ENCODE measurements around the gene KCNMB2. TPM values are rescaled to one million over a fixed set of nuclear protein-coding genes. Genes with fewer than 3 reads are reported as not detected.

KCNMB2 gene
- total RNA-seq, 1 experiment from 2014 or later: not detected

GRCh38 chr3:178673529-178673928 lies 137.3 kb downstream of the KCNMB2 start:
- DNase-seq (ENCODE audit: low spot score): no peak
- no peaks in the 10 kb centered on the region for H3K36me3 ChIP-seq (ENCODE audit: insufficient read depth, low read length, poor library complexity, severe bottlenecking)
- no peaks in the 10 kb centered on the region for H3K9me3 ChIP-seq (ENCODE audit: low read depth, low read length, poor library complexity, severe bottlenecking)
- POLR2A ChIA-PET (ENCODE audit: low non-redundant PET): no interaction called here
- TF ChIP-seq EZH2 (IDR thresholded peaks at IDR 0.05; ENCODE audit: borderline replicate concordance, low read depth, low read length, poor library complexity, severe bottlenecking): no peak
- TF ChIP-seq, protein P1, sequence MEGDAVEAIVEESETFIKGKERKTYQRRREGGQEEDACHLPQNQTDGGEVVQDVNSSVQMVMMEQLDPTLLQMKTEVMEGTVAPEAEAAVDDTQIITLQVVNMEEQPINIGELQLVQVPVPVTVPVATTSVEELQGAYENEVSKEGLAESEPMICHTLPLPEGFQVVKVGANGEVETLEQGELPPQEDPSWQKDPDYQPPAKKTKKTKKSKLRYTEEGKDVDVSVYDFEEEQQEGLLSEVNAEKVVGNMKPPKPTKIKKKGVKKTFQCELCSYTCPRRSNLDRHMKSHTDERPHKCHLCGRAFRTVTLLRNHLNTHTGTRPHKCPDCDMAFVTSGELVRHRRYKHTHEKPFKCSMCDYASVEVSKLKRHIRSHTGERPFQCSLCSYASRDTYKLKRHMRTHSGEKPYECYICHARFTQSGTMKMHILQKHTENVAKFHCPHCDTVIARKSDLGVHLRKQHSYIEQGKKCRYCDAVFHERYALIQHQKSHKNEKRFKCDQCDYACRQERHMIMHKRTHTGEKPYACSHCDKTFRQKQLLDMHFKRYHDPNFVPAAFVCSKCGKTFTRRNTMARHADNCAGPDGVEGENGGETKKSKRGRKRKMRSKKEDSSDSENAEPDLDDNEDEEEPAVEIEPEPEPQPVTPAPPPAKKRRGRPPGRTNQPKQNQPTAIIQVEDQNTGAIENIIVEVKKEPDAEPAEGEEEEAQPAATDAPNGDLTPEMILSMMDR (conservative IDR thresholded peaks at IDR 0.05; ENCODE audit: low read depth, low read length): no peak
- intact Hi-C loops (cut with micrococcal nuclease; ENCODE audit: unreplicated experiment): no loop called here
- no TSS peak for BruUV-seq (replicated peaks)
- H3K27ac ChIP-seq (ENCODE audit: low read depth, low read length, poor library complexity, severe bottlenecking): no peak overlapping the region
- H3K27me3 ChIP-seq (replicated peaks; ENCODE audit: insufficient read depth, low read depth, low read length, poor library complexity): no peaks in the 10 kb centered on the region
- CTCF ChIA-PET: no interaction called here
- H3K4me1 ChIP-seq (ENCODE audit: insufficient read depth, low read length, poor library complexity, severe bottlenecking): no peaks in the 10 kb centered on the region
- H3K4me3 ChIP-seq (ENCODE audit: low read depth, low read length, poor library complexity, severe bottlenecking): no peak overlapping the region

GRCh38 chr3:178676077-178676476 lies 139.8 kb downstream of the KCNMB2 start:
- CTCF ChIA-PET: no interaction called here
- no peak for TF ChIP-seq EZH2 (IDR thresholded peaks at IDR 0.05; ENCODE audit: borderline replicate concordance, low read depth, low read length, poor library complexity, severe bottlenecking)
- TF ChIP-seq, protein P1 (conservative IDR thresholded peaks at IDR 0.05; ENCODE audit: low read depth, low read length): no peak
- H3K27ac ChIP-seq (ENCODE audit: low read depth, low read length, poor library complexity, severe bottlenecking): no peak overlapping the region
- no peaks in the 10 kb centered on the region for H3K4me1 ChIP-seq (ENCODE audit: insufficient read depth, low read length, poor library complexity, severe bottlenecking)
- H3K9me3 ChIP-seq (ENCODE audit: low read depth, low read length, poor library complexity, severe bottlenecking): no peaks in the 10 kb centered on the region
- intact Hi-C loops (cut with micrococcal nuclease; ENCODE audit: unreplicated experiment): no loop called here
- BruUV-seq (replicated peaks): no TSS peak
- no peak overlapping the region for H3K4me3 ChIP-seq (ENCODE audit: low read depth, low read length, poor library complexity, severe bottlenecking)
- no peaks in the 10 kb centered on the region for H3K27me3 ChIP-seq (replicated peaks; ENCODE audit: insufficient read depth, low read depth, low read length, poor library complexity)
- DNase-seq (ENCODE audit: low spot score): no peak
- H3K36me3 ChIP-seq (ENCODE audit: insufficient read depth, low read length, poor library complexity, severe bottlenecking): no peaks in the 10 kb centered on the region
- POLR2A ChIA-PET (ENCODE audit: low non-redundant PET): no interaction called here

GRCh38 chr3:178676942-178677790 lies 140.9 kb downstream of the KCNMB2 start:
- H3K4me3 ChIP-seq (ENCODE audit: low read depth, low read length, poor library complexity, severe bottlenecking): no peak overlapping the region
- no TSS peak for BruUV-seq (replicated peaks)
- ChIA-PET CTCF (no interaction called here), POLR2A (ENCODE audit: low non-redundant PET) (no interaction called here)
- TF ChIP-seq, protein P1 (conservative IDR thresholded peaks at IDR 0.05; ENCODE audit: low read depth, low read length): no peak
- TF ChIP-seq EZH2 (IDR thresholded peaks at IDR 0.05; ENCODE audit: borderline replicate concordance, low read depth, low read length, poor library complexity, severe bottlenecking): no peak
- H3K36me3 ChIP-seq (ENCODE audit: insufficient read depth, low read length, poor library complexity, severe bottlenecking): no peaks in the 10 kb centered on the region
- no peaks in the 10 kb centered on the region for H3K9me3 ChIP-seq (ENCODE audit: low read depth, low read length, poor library complexity, severe bottlenecking)
- intact Hi-C loops (cut with micrococcal nuclease; ENCODE audit: unreplicated experiment): no loop called here
- H3K27ac ChIP-seq (ENCODE audit: low read depth, low read length, poor library complexity, severe bottlenecking): no peak overlapping the region
- no peaks in the 10 kb centered on the region for H3K27me3 ChIP-seq (replicated peaks; ENCODE audit: insufficient read depth, low read depth, low read length, poor library complexity)
- H3K4me1 ChIP-seq (ENCODE audit: insufficient read depth, low read length, poor library complexity, severe bottlenecking): no peaks in the 10 kb centered on the region
- no peak for DNase-seq (ENCODE audit: low spot score)
